ENCODE results near the gene PRRT4. TPM values are rescaled to one million over a fixed set of nuclear protein-coding genes. Genes with fewer than 3 reads are reported as not detected.

Gene PRRT4
- polyA plus RNA-seq, 1 donor (not counting 4 experiments of a cell fraction or from before 2014, with no cell fraction given) = 0.12 TPM

DNA sequence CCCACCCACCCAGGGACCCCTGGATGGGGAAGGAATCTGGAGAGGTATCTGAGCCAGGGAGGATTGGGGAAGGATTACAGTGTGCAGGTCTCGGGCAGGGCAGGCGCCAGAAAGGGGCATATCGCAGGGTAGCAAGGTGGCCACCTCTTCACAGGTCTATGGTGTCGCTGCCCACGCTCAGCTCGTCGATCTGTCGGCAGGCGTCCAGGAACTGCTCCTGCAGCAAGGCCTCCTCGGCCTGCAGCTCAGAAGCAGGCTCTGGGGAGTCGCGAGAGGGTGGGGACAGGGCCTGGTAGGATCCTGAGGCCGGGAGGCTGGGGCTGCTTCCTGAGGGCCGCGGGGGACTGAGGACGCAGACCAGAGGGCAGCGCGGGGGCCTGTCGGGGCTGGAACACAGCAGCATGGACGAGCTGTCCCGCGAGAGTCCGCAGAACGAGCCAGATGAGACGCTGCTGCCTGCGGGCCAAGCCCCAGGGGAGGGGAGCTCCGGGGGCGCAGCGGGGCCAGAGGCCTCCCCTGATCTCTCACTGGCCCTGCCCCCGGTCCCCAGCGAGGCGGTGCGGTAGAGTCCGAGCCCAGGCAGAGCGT, 10.7 kb downstream of the PRRT4 start:
- no peaks in the 10 kb centered on the region for H4K20me1 ChIP-seq (ENCODE audit: control insufficient read depth, extremely low read depth, insufficient read depth, low read length)
- peaks cover 4% of the 10 kb centered on the region for H3K4me1 ChIP-seq (ENCODE audit: control insufficient read depth, extremely low read depth, insufficient read depth, low read length)
- FAIRE-seq (no peak), DNase-seq (ENCODE audit: low read depth, low spot score) (no peak)
- no peak overlapping the region for H2AFZ ChIP-seq (ENCODE audit: control insufficient read depth, low read length)
- no peak overlapping the region for H3K4me2 ChIP-seq (ENCODE audit: control insufficient read depth, extremely low read depth, insufficient read depth, low read depth, low read length)
- dilution Hi-C loops (cut with MboI; ENCODE audit: extremely low pct_ligation_motif_present, low sequenced_read_pairs) = no loop called here
- no peaks in the 10 kb centered on the region for H3K9me3 ChIP-seq (ENCODE audit: control insufficient read depth, low read depth, low read length)
- H3K9me1 ChIP-seq (ENCODE audit: control insufficient read depth, extremely low read depth, insufficient read depth, low read length) = no peaks in the 10 kb centered on the region
- H3K27me3 ChIP-seq (ENCODE audit: control insufficient read depth, extremely low read depth, insufficient read depth, low read length) = peaks cover 39% of the 10 kb centered on the region
- no peaks in the 10 kb centered on the region for H3K36me3 ChIP-seq (ENCODE audit: control insufficient read depth in 2 of 2, extremely low read depth in 1 of 2, insufficient read depth in 2 of 2, low read length in 2 of 2)
- TF ChIP-seq EZH2 (IDR thresholded peaks at IDR 0.05; ENCODE audit: low read length) = no peak
- TF ChIP-seq, protein P1, sequence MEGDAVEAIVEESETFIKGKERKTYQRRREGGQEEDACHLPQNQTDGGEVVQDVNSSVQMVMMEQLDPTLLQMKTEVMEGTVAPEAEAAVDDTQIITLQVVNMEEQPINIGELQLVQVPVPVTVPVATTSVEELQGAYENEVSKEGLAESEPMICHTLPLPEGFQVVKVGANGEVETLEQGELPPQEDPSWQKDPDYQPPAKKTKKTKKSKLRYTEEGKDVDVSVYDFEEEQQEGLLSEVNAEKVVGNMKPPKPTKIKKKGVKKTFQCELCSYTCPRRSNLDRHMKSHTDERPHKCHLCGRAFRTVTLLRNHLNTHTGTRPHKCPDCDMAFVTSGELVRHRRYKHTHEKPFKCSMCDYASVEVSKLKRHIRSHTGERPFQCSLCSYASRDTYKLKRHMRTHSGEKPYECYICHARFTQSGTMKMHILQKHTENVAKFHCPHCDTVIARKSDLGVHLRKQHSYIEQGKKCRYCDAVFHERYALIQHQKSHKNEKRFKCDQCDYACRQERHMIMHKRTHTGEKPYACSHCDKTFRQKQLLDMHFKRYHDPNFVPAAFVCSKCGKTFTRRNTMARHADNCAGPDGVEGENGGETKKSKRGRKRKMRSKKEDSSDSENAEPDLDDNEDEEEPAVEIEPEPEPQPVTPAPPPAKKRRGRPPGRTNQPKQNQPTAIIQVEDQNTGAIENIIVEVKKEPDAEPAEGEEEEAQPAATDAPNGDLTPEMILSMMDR (optimal IDR thresholded peaks at IDR 0.05 in 1 of 3, IDR thresholded peaks at IDR 0.05 in 1 of 3, conservative IDR thresholded peaks at IDR 0.05 in 1 of 3; ENCODE audit: extremely low read depth in 1 of 3, insufficient read depth in 2 of 3, low read length in 3 of 3) = no peak
- no peak overlapping the region for H3K9ac ChIP-seq (ENCODE audit: control insufficient read depth, extremely low read depth, insufficient read depth, low read length)
- no peaks in the 10 kb centered on the region for H3K79me2 ChIP-seq (ENCODE audit: control insufficient read depth, insufficient read depth, low read length)
- H3K27ac ChIP-seq (ENCODE audit: control insufficient read depth, insufficient read depth, low read length) = no peak overlapping the region
- no peak overlapping the region for H3K4me3 ChIP-seq (ENCODE audit: control insufficient read depth in 2 of 3, extremely low read depth in 1 of 3, insufficient read depth in 2 of 3, low read depth in 1 of 3, low read length in 3 of 3)

- peaks cover 4% of the 10 kb centered on the region for H3K4me1 ChIP-seq (ENCODE audit: control insufficient read depth, extremely low read depth, insufficient read depth, low read length)
- no peak overlapping the region for H3K4me3 ChIP-seq (ENCODE audit: control insufficient read depth in 2 of 3, extremely low read depth in 1 of 3, insufficient read depth in 2 of 3, low read depth in 1 of 3, low read length in 3 of 3)
- H3K27me3 ChIP-seq (ENCODE audit: control insufficient read depth, extremely low read depth, insufficient read depth, low read length) = peaks cover 39% of the 10 kb centered on the region
- no peaks in the 10 kb centered on the region for H3K36me3 ChIP-seq (ENCODE audit: control insufficient read depth in 2 of 2, extremely low read depth in 1 of 2, insufficient read depth in 2 of 2, low read length in 2 of 2)
- TF ChIP-seq EZH2 (IDR thresholded peaks at IDR 0.05; ENCODE audit: low read length) = no peak
- TF ChIP-seq, protein P1 (optimal IDR thresholded peaks at IDR 0.05 in 1 of 3, IDR thresholded peaks at IDR 0.05 in 1 of 3, conservative IDR thresholded peaks at IDR 0.05 in 1 of 3; ENCODE audit: extremely low read depth in 1 of 3, insufficient read depth in 2 of 3, low read length in 3 of 3) = no peak
- dilution Hi-C loops (cut with MboI; ENCODE audit: extremely low pct_ligation_motif_present, low sequenced_read_pairs) = no loop called here
- H3K79me2 ChIP-seq (ENCODE audit: control insufficient read depth, insufficient read depth, low read length) = no peaks in the 10 kb centered on the region
- H3K27ac ChIP-seq (ENCODE audit: control insufficient read depth, insufficient read depth, low read length) = no peak overlapping the region
- H3K9me3 ChIP-seq (ENCODE audit: control insufficient read depth, low read depth, low read length) = no peaks in the 10 kb centered on the region
- FAIRE-seq = no peak
- DNase-seq (ENCODE audit: low read depth, low spot score) = no peak
- no peak overlapping the region for H3K4me2 ChIP-seq (ENCODE audit: control insufficient read depth, extremely low read depth, insufficient read depth, low read depth, low read length)
- no peaks in the 10 kb centered on the region for H3K9me1 ChIP-seq (ENCODE audit: control insufficient read depth, extremely low read depth, insufficient read depth, low read length)
- no peak overlapping the region for H2AFZ ChIP-seq (ENCODE audit: control insufficient read depth, low read length)
- H3K9ac ChIP-seq (ENCODE audit: control insufficient read depth, extremely low read depth, insufficient read depth, low read length) = no peak overlapping the region
- H4K20me1 ChIP-seq (ENCODE audit: control insufficient read depth, extremely low read depth, insufficient read depth, low read length) = no peaks in the 10 kb centered on the region
Measured at GRCh38 chr7:128349466-128349825, 12.0 kb downstream of the PRRT4 start.
